BJ (cell line): ENCODE results near the gene KRTAP10-1. TPM values are rescaled to one million over a fixed set of nuclear protein-coding genes. Genes with fewer than 3 reads are reported as not detected.
A peak's percentile ranks its signal among the peaks of the same experiment; 100 is the strongest.

Source experiments
- CTCF ChIA-PET: fragments of 350-600 bp; formaldehyde crosslinking; extraction: SDS; loops from one replicate; lab custom pipeline; 2021; ENCODE audit warnings: antibody characterized with exemption, inconsistent platforms; lab: Yijun Ruan, JAX
- POLR2A ChIA-PET: fragments of 300-600 bp; sonication (Branson Sonifier 250); formaldehyde crosslinking; extraction: SDS; loops from one replicate; lab custom pipeline; 2021; ENCODE audit warnings: antibody characterized with exemption; lab: Charles Lee
- DNase-seq: peaks from one replicate; pipeline ENCODE4 v3.0.0-alpha.2; 2011; ENCODE audit warnings: low read depth
- H3K27me3 ChIP-seq: 2 replicates; pipeline ENCODE4 v1.6.0; 2011; ENCODE audit warnings: low read length; ENCODE audit not compliant: control insufficient read depth, insufficient read depth
- H3K36me3 ChIP-seq: 2 replicates; pipeline ENCODE4 v1.5.1; 2011; ENCODE audit warnings: low read length; ENCODE audit not compliant: control insufficient read depth, insufficient read depth
- H3K4me3 ChIP-seq: 2 replicates; pipeline ENCODE4 v1.5.1; 2011; ENCODE audit warnings: low read depth, mild to moderate bottlenecking, control low read depth, low read length
- CTCF ChIP-seq: IDR thresholded peaks from 2 replicates; pipeline ENCODE4 v1.5.1; 2011; ENCODE audit warnings: low read depth, mild to moderate bottlenecking, control low read depth, inconsistent platforms, low read length, moderate library complexity; ENCODE audit not compliant: insufficient read depth
- polyA plus RNA-seq: library from polyadenylated mRNA; depleted of rRNA; stranded (reverse); fragments of >200 nt; gene quantifications from 2 replicates; pipeline ENCODE4 v1.2.3, GENCODE V29; 2011

Gene KRTAP10-1
- polyA plus RNA-seq, 1 experiment, result not detected

- Histone ChIP-seq H3K27me3 (no peaks in the 10 kb centered on the region; the same call in 1 of the 2 replicates), H3K36me3 (no peaks in the 10 kb centered on the region), H3K4me3 (no peak overlapping the region)
- TF ChIP-seq CTCF, result no peak
- ChIA-PET CTCF (interaction anchor here (1.0 to 2.3 kb wide), 3 partner anchors 15 to 282 kb away, joined by 3 to 18 read pairs (median 4); no protein-coding TSS in a partner anchor), POLR2A (no interaction called here)
- no peak for DNase-seq
Observed at GRCh38 chr21:44511219-44511937, 28.6 kb downstream of the KRTAP10-1 start.

- H3K36me3 ChIP-seq, result no peaks in the 10 kb centered on the region
- H3K27me3 ChIP-seq, result peaks cover 1% of the 10 kb centered on the region
- ChIA-PET POLR2A (no interaction called here), CTCF (interaction anchor here (0.8 to 2.3 kb wide), 7 partner anchors 9 to 283 kb away, joined by 3 to 18 read pairs (median 4); no protein-coding TSS in a partner anchor)
- H3K4me3 ChIP-seq, result no peak overlapping the region
- DNase-seq, result no peak
- TF ChIP-seq CTCF, result peak; percentile 76
Observed at GRCh38 chr21:44510508-44511218, 29.3 kb downstream of the KRTAP10-1 start.

GRCh38 chr21:44510109-44510507, 29.9 kb downstream of the KRTAP10-1 start:
- H3K36me3 ChIP-seq, result no peaks in the 10 kb centered on the region
- peaks cover 1% of the 10 kb centered on the region for H3K27me3 ChIP-seq
- H3K4me3 ChIP-seq, result no peak overlapping the region
- ChIA-PET POLR2A (no interaction called here), CTCF (interaction anchor here (0.6 to 2.3 kb wide), 8 partner anchors 8 to 289 kb away, joined by 3 to 18 read pairs (median 4); no protein-coding TSS in a partner anchor)
- no peak for DNase-seq
- no peak for TF ChIP-seq CTCF

- POLR2A ChIA-PET, result no interaction called here
- CTCF ChIA-PET, result interaction anchor here (0.6 to 2.3 kb wide), 6 partner anchors 8 to 289 kb away, joined by 3 to 18 read pairs (median 5); no protein-coding TSS in a partner anchor
- Histone ChIP-seq H3K27me3 (peaks cover 1% of the 10 kb centered on the region), H3K36me3 (no peaks in the 10 kb centered on the region), H3K4me3 (no peak overlapping the region)
- no peak for DNase-seq
- TF ChIP-seq CTCF, result no peak
Observed at GRCh38 chr21:44509539-44509938, 30.5 kb downstream of the KRTAP10-1 start.
